ENCODE results near the gene ERBB4. TPM values are rescaled to one million over a fixed set of nuclear protein-coding genes. Genes with fewer than 3 reads are reported as not detected.

Gene ERBB4
- polyA plus RNA-seq, 1 of the 3 experiments (the other 2 are of a cell fraction): 0.05 TPM

- TF ChIP-seq FOSL2 (IDR thresholded peaks at IDR 0.05; ENCODE audit: borderline replicate concordance, low read depth): no peak; the same call in 1 of the 2 replicates
- TF ChIP-seq EP300 (IDR thresholded peaks at IDR 0.05; ENCODE audit: borderline replicate concordance in 1 of 2, low read depth in 1 of 2, low read length in 1 of 2): peak in 1 of 2 experiments; percentile 67; a peak in 2 of 4 replicates
- TF ChIP-seq CHD2 (IDR thresholded peaks at IDR 0.05; ENCODE audit: low read length, partially characterized antibody): no peak
- TF ChIP-seq JUND (IDR thresholded peaks at IDR 0.05): peak; percentile 52
- no peak for TF ChIP-seq FOXJ3 (CRISPR knock-in tag; IDR thresholded peaks at IDR 0.05)
- TF ChIP-seq TEAD4 (IDR thresholded peaks at IDR 0.05; ENCODE audit: borderline replicate concordance, insufficient read depth): peak; percentile 70; the same call in 1 of the 2 replicates
- no peak for TF ChIP-seq RFX5 (IDR thresholded peaks at IDR 0.05; ENCODE audit: low read length)
- no peak for TF ChIP-seq USF1 (IDR thresholded peaks at IDR 0.05; ENCODE audit: borderline replicate concordance, low read depth)
- no peak for TF ChIP-seq EZH2phosphoT487 (IDR thresholded peaks at IDR 0.05; ENCODE audit: borderline replicate concordance, low read depth)
- no peak for TF ChIP-seq RCOR1 (IDR thresholded peaks at IDR 0.05; ENCODE audit: low read length)
Measured at GRCh38 chr2:212451786-212452231, 86.8 kb downstream of the ERBB4 start (continued).

- Histone ChIP-seq H3K9me3 (no peaks in the 10 kb centered on the region), H3K4me3 (ENCODE audit: low read depth in 2 of 2, low read length in 1 of 2) (no peak overlapping the region), H3K79me2 (ENCODE audit: insufficient read depth) (no peaks in the 10 kb centered on the region), H3K36me3 (replicated peaks in 1 of 2; ENCODE audit: control insufficient read depth in 1 of 2, insufficient read depth in 2 of 2, low read length in 1 of 2) (no peaks in the 10 kb centered on the region), H3K4me2 (no peak overlapping the region), H3K27ac (ENCODE audit: low read depth in 2 of 2, low read length in 1 of 2) (peak overlapping the region in 1 of 2 experiments; percentile 55; a peak in 1 of 4 replicates), H3K27me3 (ENCODE audit: insufficient read depth) (no peaks in the 10 kb centered on the region), H3K4me1 (ENCODE audit: control insufficient read depth in 1 of 2, insufficient read depth in 2 of 2, low read depth in 1 of 2, low read length in 1 of 2) (no peaks in the 10 kb centered on the region; a peak in 2 of 4 replicates), H3K9me2 (no peaks in the 10 kb centered on the region), H3K9ac (no peak overlapping the region), H2AFZ (ENCODE audit: low read depth) (peak overlapping the region; percentile 30; the same call in 1 of the 2 replicates), H4K20me1 (ENCODE audit: insufficient read depth) (no peaks in the 10 kb centered on the region), H3F3A (replicated peaks; ENCODE audit: insufficient read depth) (no peaks in the 10 kb centered on the region)
- TF ChIP-seq TAF1 (IDR thresholded peaks at IDR 0.05; ENCODE audit: borderline replicate concordance, low read depth, low read length) (no peak), EZH2phosphoT487 (IDR thresholded peaks at IDR 0.05; ENCODE audit: borderline replicate concordance, low read depth) (no peak), REST (IDR thresholded peaks at IDR 0.05; ENCODE audit: low read depth, low read length) (no peak), EP300 (IDR thresholded peaks at IDR 0.05; ENCODE audit: borderline replicate concordance in 1 of 2, low read depth in 1 of 2, low read length in 1 of 2) (no peak), USF1 (IDR thresholded peaks at IDR 0.05; ENCODE audit: borderline replicate concordance, low read depth) (no peak), IRF3 (IDR thresholded peaks at IDR 0.05; ENCODE audit: low read depth, low read length) (no peak), SMC3 (IDR thresholded peaks at IDR 0.05; ENCODE audit: low read depth, low read length) (no peak), RFX5 (IDR thresholded peaks at IDR 0.05; ENCODE audit: low read length) (no peak), PBX3 (IDR thresholded peaks at IDR 0.05) (no peak), JUND (IDR thresholded peaks at IDR 0.05) (no peak), TEAD4 (IDR thresholded peaks at IDR 0.05; ENCODE audit: borderline replicate concordance, insufficient read depth) (no peak), CHD2 (IDR thresholded peaks at IDR 0.05; ENCODE audit: low read length, partially characterized antibody) (no peak), GABPA (IDR thresholded peaks at IDR 0.05; ENCODE audit: low read depth) (no peak), POLR2AphosphoS5 (IDR thresholded peaks at IDR 0.05; ENCODE audit: low read depth, low read length) (no peak), SIN3A (IDR thresholded peaks at IDR 0.05; ENCODE audit: borderline replicate concordance, low read depth, low read length) (no peak), NFIC (IDR thresholded peaks at IDR 0.05; ENCODE audit: borderline replicate concordance) (no peak)
- DNase-seq: no peak
- ChIA-PET CTCF (no interaction called here), POLR2A (no interaction called here)
- WGBS (ENCODE audit: low lambda C conversion rate): 88% methylated on average over 1 of the region's 1 CpG
Measured at GRCh38 chr2:212448698-212449097, 89.9 kb downstream of the ERBB4 start.

Measured in SK-N-SH (cell line).